ENCODE data around the gene E2F8. TPM values are rescaled to one million over a fixed set of nuclear protein-coding genes. Genes with fewer than 3 reads are reported as not detected.

Gene E2F8
- polyA plus RNA-seq, 1 of the 3 experiments (the other 2 are of a cell fraction): 2.7 TPM

GRCh38 chr11:19220903-19221724 lies 19.6 kb downstream of the E2F8 start:
- no peak overlapping the region for H3K9ac ChIP-seq
- ChIA-PET POLR2A (no interaction called here), CTCF (no interaction called here)
- no peaks in the 10 kb centered on the region for H3K27me3 ChIP-seq (ENCODE audit: insufficient read depth)
- no peak for DNase-seq
- no peaks in the 10 kb centered on the region for H3K79me2 ChIP-seq (ENCODE audit: insufficient read depth)
- no peak overlapping the region for H3K27ac ChIP-seq (ENCODE audit: low read depth in 2 of 2, low read length in 1 of 2)
- peaks cover 0 to 4% of the 10 kb centered on the region in 2 experiments for H3K36me3 ChIP-seq (replicated peaks in 1 of 2; ENCODE audit: control insufficient read depth in 1 of 2, insufficient read depth in 2 of 2, low read length in 1 of 2)
- H3K4me2 ChIP-seq: no peak overlapping the region
- no peaks in the 10 kb centered on the region for H4K20me1 ChIP-seq (ENCODE audit: insufficient read depth)
- no peaks in the 10 kb centered on the region for H3F3A ChIP-seq (replicated peaks; ENCODE audit: insufficient read depth)
- no peak overlapping the region for H2AFZ ChIP-seq (ENCODE audit: low read depth)
- H3K4me3 ChIP-seq (ENCODE audit: low read depth in 2 of 2, low read length in 1 of 2): no peak overlapping the region
- H3K9me2 ChIP-seq: no peaks in the 10 kb centered on the region
- 54% methylated on average over 3 of the region's 3 CpGs for WGBS (ENCODE audit: low lambda C conversion rate)
- TF ChIP-seq POLR2AphosphoS5 (IDR thresholded peaks at IDR 0.05; ENCODE audit: low read depth, low read length): no peak
- TF ChIP-seq REST (IDR thresholded peaks at IDR 0.05; ENCODE audit: low read depth, low read length): no peak
- TF ChIP-seq ZBTB33 (IDR thresholded peaks at IDR 0.05; ENCODE audit: borderline replicate concordance, low read depth): no peak
- TF ChIP-seq SMC3 (IDR thresholded peaks at IDR 0.05; ENCODE audit: low read depth, low read length): no peak
- no peak for TF ChIP-seq RCOR1 (IDR thresholded peaks at IDR 0.05; ENCODE audit: low read length)
- peaks cover 0 to 6% of the 10 kb centered on the region in 2 experiments; a peak in 1 of 4 replicates for H3K4me1 ChIP-seq (ENCODE audit: control insufficient read depth in 1 of 2, insufficient read depth in 2 of 2, low read depth in 1 of 2, low read length in 1 of 2)
- no peaks in the 10 kb centered on the region for H3K9me3 ChIP-seq

DNA sequence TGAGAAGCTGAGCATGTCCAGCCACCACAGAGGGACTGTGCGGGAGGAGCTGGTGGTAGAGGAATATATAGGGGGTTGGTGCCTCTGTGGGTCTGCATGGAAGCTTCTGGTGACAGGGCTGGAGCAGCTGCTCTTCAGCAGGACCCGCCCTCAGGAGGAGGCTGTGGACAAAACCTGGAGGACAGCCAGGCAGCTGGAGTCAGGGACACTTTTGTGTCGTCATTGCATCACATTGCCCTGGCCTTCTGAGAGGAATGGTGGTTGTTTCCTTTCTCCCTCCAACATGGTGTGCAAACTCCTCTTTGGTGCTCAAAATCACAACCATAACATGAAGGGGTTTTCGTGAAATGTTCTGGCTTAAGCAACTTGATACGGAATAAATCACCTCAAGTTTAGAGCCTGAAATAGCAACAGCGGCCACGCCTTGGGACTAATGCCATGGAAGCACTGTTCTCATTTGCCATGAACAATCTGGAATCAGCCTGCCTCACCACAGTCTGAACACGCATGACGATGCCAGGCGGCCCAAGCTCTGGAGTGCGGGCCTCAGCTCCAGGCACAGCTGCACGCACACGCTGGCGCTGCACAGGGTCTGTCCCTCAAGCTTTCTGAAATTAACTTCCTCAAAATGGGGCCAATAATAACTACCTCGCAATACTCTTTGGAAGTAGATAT lies 21.8 kb downstream of the E2F8 start:
- no peaks in the 10 kb centered on the region for H3K27me3 ChIP-seq (ENCODE audit: insufficient read depth)
- H3K9me2 ChIP-seq: no peaks in the 10 kb centered on the region
- no peaks in the 10 kb centered on the region for H3K9me3 ChIP-seq
- ChIA-PET CTCF (no interaction called here), POLR2A (no interaction called here)
- no peaks in the 10 kb centered on the region for H3F3A ChIP-seq (replicated peaks; ENCODE audit: insufficient read depth)
- no peak overlapping the region for H3K9ac ChIP-seq
- H3K36me3 ChIP-seq (replicated peaks in 1 of 2; ENCODE audit: control insufficient read depth in 1 of 2, insufficient read depth in 2 of 2, low read length in 1 of 2): peaks cover 0 to under 1% of the 10 kb centered on the region in 2 experiments
- no peak overlapping the region for H3K27ac ChIP-seq (ENCODE audit: low read depth in 2 of 2, low read length in 1 of 2)
- H3K4me3 ChIP-seq (ENCODE audit: low read depth in 2 of 2, low read length in 1 of 2): no peak overlapping the region
- no peaks in the 10 kb centered on the region for H4K20me1 ChIP-seq (ENCODE audit: insufficient read depth)
- H2AFZ ChIP-seq (ENCODE audit: low read depth): no peak overlapping the region
- peak; percentile 51 for DNase-seq
- 81% methylated on average over 12 of the region's 15 CpGs for WGBS (ENCODE audit: low lambda C conversion rate)
- H3K79me2 ChIP-seq (ENCODE audit: insufficient read depth): no peaks in the 10 kb centered on the region
- H3K4me1 ChIP-seq (ENCODE audit: control insufficient read depth in 1 of 2, insufficient read depth in 2 of 2, low read depth in 1 of 2, low read length in 1 of 2): peaks cover 0 to 6% of the 10 kb centered on the region in 2 experiments; a peak in 1 of 4 replicates
- no peak overlapping the region for H3K4me2 ChIP-seq
- no peak for TF ChIP-seq NRF1 (IDR thresholded peaks at IDR 0.05; ENCODE audit: low read depth, low read length)
- TF ChIP-seq EP300 (IDR thresholded peaks at IDR 0.05; ENCODE audit: borderline replicate concordance in 1 of 2, low read depth in 1 of 2, low read length in 1 of 2): no peak
- TF ChIP-seq FOXJ3 (CRISPR knock-in tag; IDR thresholded peaks at IDR 0.05): no peak
- no peak for TF ChIP-seq TAF1 (IDR thresholded peaks at IDR 0.05; ENCODE audit: borderline replicate concordance, low read depth, low read length)
- TF ChIP-seq, protein P1, sequence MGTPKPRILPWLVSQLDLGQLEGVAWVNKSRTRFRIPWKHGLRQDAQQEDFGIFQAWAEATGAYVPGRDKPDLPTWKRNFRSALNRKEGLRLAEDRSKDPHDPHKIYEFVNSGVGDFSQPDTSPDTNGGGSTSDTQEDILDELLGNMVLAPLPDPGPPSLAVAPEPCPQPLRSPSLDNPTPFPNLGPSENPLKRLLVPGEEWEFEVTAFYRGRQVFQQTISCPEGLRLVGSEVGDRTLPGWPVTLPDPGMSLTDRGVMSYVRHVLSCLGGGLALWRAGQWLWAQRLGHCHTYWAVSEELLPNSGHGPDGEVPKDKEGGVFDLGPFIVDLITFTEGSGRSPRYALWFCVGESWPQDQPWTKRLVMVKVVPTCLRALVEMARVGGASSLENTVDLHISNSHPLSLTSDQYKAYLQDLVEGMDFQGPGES (IDR thresholded peaks at IDR 0.05; ENCODE audit: low read depth, low read length): no peak
- TF ChIP-seq ELF1 (IDR thresholded peaks at IDR 0.05): no peak
- TF ChIP-seq YY1 (IDR thresholded peaks at IDR 0.05; ENCODE audit: low read depth): no peak
- no peak for TF ChIP-seq PBX3 (IDR thresholded peaks at IDR 0.05)
- TF ChIP-seq EZH2phosphoT487 (IDR thresholded peaks at IDR 0.05; ENCODE audit: borderline replicate concordance, low read depth): no peak
- TF ChIP-seq CTCF (IDR thresholded peaks at IDR 0.05): no peak
